SK-N-SH (cell line): ENCODE measurements around the gene SLC35G2. TPM values are rescaled to one million over a fixed set of nuclear protein-coding genes. Genes with fewer than 3 reads are reported as not detected.

Experiments
- CTCF ChIA-PET: fragments of 300-600, 350-600 bp; formaldehyde crosslinking; extraction: SDS; loops from one replicate; lab custom pipeline; 2021; lab: Yijun Ruan, JAX
- POLR2A ChIA-PET: fragments of 350-600 bp; sonication (Branson Sonifier 250); formaldehyde crosslinking; extraction: SDS; loops from one replicate; lab custom pipeline; 2020; ENCODE audit warnings: antibody characterized with exemption, inconsistent platforms; lab: Yijun Ruan, JAX
- DNase-seq: peaks from one replicate; pipeline ENCODE4 v3.0.0; 2012
- H2AFZ ChIP-seq: fragments of 200-600 bp; sonication (generic); 2 replicates; pipeline ENCODE4 v1.8.1; 2016; ENCODE audit warnings: antibody characterized with exemption, mild to moderate bottlenecking, low read depth
- H3F3A ChIP-seq: fragments of 200-600 bp; sonication (generic); replicated peaks from 2 replicates; pipeline ENCODE3; 2016; ENCODE audit warnings: antibody characterized with exemption, mild to moderate bottlenecking; ENCODE audit not compliant: insufficient read depth
- H3K27ac ChIP-seq, 2 experiments: fragments of 200-500 bp in 1 of 2; fragments of 200-600 bp in 1 of 2; sonication (Bioruptor generic) in 1 of 2; sonication (generic), shearing (Covaris generic) in 1 of 2; 2 replicates each; pipeline versions ENCODE4 v1.5.1 to v1.6.1; 2014 to 2016; ENCODE audit warnings: low read depth in 2 of 2, inconsistent platforms in 1 of 2, low read length in 1 of 2, mild to moderate bottlenecking in 1 of 2, mixed read lengths in 1 of 2
- H3K27me3 ChIP-seq: fragments of 200-600 bp; sonication (generic), shearing (Covaris generic); 2 replicates; pipeline ENCODE4 v1.6.1; 2016; ENCODE audit warnings: mixed run types; ENCODE audit not compliant: insufficient read depth
- H3K36me3 ChIP-seq, 2 experiments: fragments of 200-500 bp in 1 of 2; fragments of 200-600 bp in 1 of 2; sonication (Bioruptor generic) in 1 of 2; sonication (generic) in 1 of 2; replicated peaks in 1 of 2; 2 replicates each; pipeline versions ENCODE3 to v1.5.1; 2014 to 2016; ENCODE audit warnings: low read length in 1 of 2, mild to moderate bottlenecking in 1 of 2; ENCODE audit not compliant: insufficient read depth in 2 of 2, control insufficient read depth in 1 of 2
- H3K4me1 ChIP-seq, 2 experiments: fragments of 200-500 bp in 1 of 2; fragments of 200-600 bp in 1 of 2; sonication (Bioruptor generic) in 1 of 2; sonication (generic), shearing (Covaris generic) in 1 of 2; 2 replicates each; pipeline versions ENCODE4 v1.5.1 to v1.6.1; 2014 to 2016; ENCODE audit warnings: low read depth in 1 of 2, low read length in 1 of 2, mixed run types in 1 of 2; ENCODE audit not compliant: insufficient read depth in 2 of 2, control insufficient read depth in 1 of 2
- H3K4me2 ChIP-seq: fragments of 200-600 bp; sonication (generic), shearing (Covaris generic); 2 replicates; pipeline ENCODE4 v1.6.1; 2017; ENCODE audit warnings: mixed run types
- H3K4me3 ChIP-seq, 2 experiments: fragments of 200-500 bp in 1 of 2; fragments of 200-600 bp in 1 of 2; sonication (Bioruptor generic) in 1 of 2; sonication (generic), shearing (Covaris generic) in 1 of 2; 2 replicates each; pipeline versions ENCODE4 v1.5.1 to v1.8.1; 2014 to 2016; ENCODE audit warnings: low read depth in 2 of 2, inconsistent platforms in 1 of 2, low read length in 1 of 2, mild to moderate bottlenecking in 1 of 2, mixed read lengths in 1 of 2, moderate library complexity in 1 of 2
- H3K79me2 ChIP-seq: fragments of 200-600 bp; sonication (generic); 2 replicates; pipeline ENCODE4 v1.8.1; 2017; ENCODE audit warnings: mild to moderate bottlenecking; ENCODE audit not compliant: insufficient read depth
- H3K9ac ChIP-seq: fragments of 200-600 bp; sonication (generic); 2 replicates; pipeline ENCODE4 v1.6.1; 2017; ENCODE audit warnings: mixed run types
- H3K9me2 ChIP-seq: fragments of 200-600 bp; sonication (generic); 2 replicates; pipeline ENCODE4 v1.6.1; 2017; ENCODE audit warnings: mixed run types
- H3K9me3 ChIP-seq: fragments of 200-600 bp; sonication (generic); 2 replicates; pipeline ENCODE4 v1.6.1; 2017; ENCODE audit warnings: mixed run types, mild to moderate bottlenecking, moderate library complexity
- H4K20me1 ChIP-seq: fragments of 200-600 bp; sonication (generic); 2 replicates; pipeline ENCODE4 v1.6.1; 2017; ENCODE audit warnings: mild to moderate bottlenecking, mixed run types; ENCODE audit not compliant: insufficient read depth
- CTCF ChIP-seq: fragments of 200-600 bp; sonication (generic); IDR thresholded peaks from 2 replicates; pipeline ENCODE4 v1.6.1; 2017; ENCODE audit warnings: antibody characterized with exemption, mild to moderate bottlenecking, moderate library complexity
- ELF1 ChIP-seq: IDR thresholded peaks from 2 replicates; pipeline ENCODE4 v1.4.0; 2012
- EP300 ChIP-seq, 2 experiments: IDR thresholded peaks; 2 replicates each; pipeline versions ENCODE4 v1.4.0 to v1.6.1; 2012; ENCODE audit warnings: borderline replicate concordance in 1 of 2, low read depth in 1 of 2, low read length in 1 of 2
- FOSL2 ChIP-seq: IDR thresholded peaks from 2 replicates; pipeline ENCODE4 v1.4.0; 2012; ENCODE audit warnings: low read depth, mild to moderate bottlenecking, moderate library complexity, borderline replicate concordance
- GABPA ChIP-seq: IDR thresholded peaks from 2 replicates; pipeline ENCODE4 v1.4.0; 2012; ENCODE audit warnings: low read depth, mild to moderate bottlenecking
- IRF3 ChIP-seq: fragments of 150-350 bp; IDR thresholded peaks from 2 replicates; pipeline ENCODE4 v1.6.1; 2016; ENCODE audit warnings: mild to moderate bottlenecking, low read depth, low read length
- JUND ChIP-seq: IDR thresholded peaks from 2 replicates; pipeline ENCODE4 v1.4.0; 2012
- RFX5 ChIP-seq: IDR thresholded peaks from 2 replicates; pipeline ENCODE4 v1.6.1; 2012; ENCODE audit warnings: mild to moderate bottlenecking, improper control_type of control experiment, low read length
- RXRA ChIP-seq: IDR thresholded peaks from 2 replicates; pipeline ENCODE4 v1.4.0; 2012; ENCODE audit warnings: low read depth, mild to moderate bottlenecking, borderline replicate concordance
- SIN3A ChIP-seq: IDR thresholded peaks from 2 replicates; pipeline ENCODE4 v1.6.1; 2012; ENCODE audit warnings: low read depth, mild to moderate bottlenecking, low read length, moderate library complexity, borderline replicate concordance
- TCF12 ChIP-seq: IDR thresholded peaks from 2 replicates; pipeline ENCODE4 v1.4.0; 2012
- TEAD4 ChIP-seq: IDR thresholded peaks from 2 replicates; pipeline ENCODE4 v1.4.0; 2012; ENCODE audit warnings: mild to moderate bottlenecking, borderline replicate concordance; ENCODE audit not compliant: insufficient read depth
- USF2 ChIP-seq: fragments of 150-350 bp; IDR thresholded peaks from 2 replicates; pipeline ENCODE4 v1.6.1; 2017; ENCODE audit warnings: antibody characterized with exemption, low read length, low read depth, borderline replicate concordance
- ZBTB33 ChIP-seq: IDR thresholded peaks from 2 replicates; pipeline ENCODE4 v1.4.0; 2012; ENCODE audit warnings: low read depth, borderline replicate concordance
- WGBS: methylation state at CpG from one replicate; pipeline ENCODE4 v1.1.6; 2017; ENCODE audit warnings: low lambda C conversion rate; 5-methylcytosine and 5-hydroxymethylcytosine counted together
- polyA plus RNA-seq, 3 experiments: library from polyadenylated mRNA; depleted of rRNA; stranded (reverse); fragments of >200 nt; gene quantifications; 2 replicates each; pipeline ENCODE4 v1.2.3, GENCODE V29; 2012
- TF ChIP-seq, protein P1 (sequence below): IDR thresholded peaks from 2 replicates; pipeline ENCODE4 v1.6.1; 2012; ENCODE audit warnings: mild to moderate bottlenecking, low read depth, low read length, moderate library complexity
- TF ChIP-seq, protein P2 (sequence below): IDR thresholded peaks from 2 replicates; pipeline ENCODE4 v1.4.0; 2012; ENCODE audit warnings: low read depth, borderline replicate concordance
- TF ChIP-seq, protein P3 (sequence below): IDR thresholded peaks from 2 replicates; pipeline ENCODE4 v1.4.0; 2012; ENCODE audit warnings: low read depth

The SLC35G2 gene
- polyA plus RNA-seq, 1 of the 3 experiments (the other 2 are of a cell fraction) = 9.7 TPM

DNA sequence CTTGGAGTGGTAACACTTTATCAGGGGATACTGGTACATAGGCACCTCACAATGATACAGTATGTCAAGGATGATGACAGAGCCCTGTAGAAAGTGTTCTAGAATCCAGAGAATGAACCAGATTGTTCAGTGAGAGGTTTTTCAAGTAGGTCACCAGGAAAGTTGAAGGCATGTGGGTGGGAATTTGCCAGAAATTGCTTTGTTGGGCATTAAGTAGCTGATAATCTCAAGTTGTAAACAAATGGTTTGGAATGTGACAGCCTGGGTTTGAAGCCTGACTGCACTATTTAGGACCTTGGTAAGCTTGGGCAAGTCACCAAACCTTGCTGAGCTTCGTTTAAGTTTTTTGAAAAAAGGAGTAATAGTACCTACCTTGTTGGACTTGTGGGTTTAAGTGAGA lies 12.5 kb downstream of the SLC35G2 start:
- CTCF ChIA-PET = interaction anchor here (0.7 to 1.0 kb wide), 3 partner anchors 10 to 440 kb away, joined by 3 to 5 read pairs (median 4); partner anchors contain the start of gene STAG1
- H3K4me2 ChIP-seq = no peak overlapping the region
- peaks cover 91% of the 10 kb centered on the region for H3K79me2 ChIP-seq
- no peaks in the 10 kb centered on the region for H3K27me3 ChIP-seq
- H3F3A ChIP-seq = no peaks in the 10 kb centered on the region
- 82% methylated on average over 1 of the region's 1 CpG for WGBS
- H3K36me3 ChIP-seq = no peaks in the 10 kb centered on the region
- peaks cover 3 to 19% of the 10 kb centered on the region in 2 experiments; a peak in 3 of 4 replicates for H3K4me1 ChIP-seq
- POLR2A ChIA-PET = no interaction called here
- H3K4me3 ChIP-seq = no peak overlapping the region
- H3K9ac ChIP-seq = no peak overlapping the region
- no peak for TF ChIP-seq SIN3A
- TF ChIP-seq RFX5 = no peak
- no peak for TF ChIP-seq TEAD4
- TF ChIP-seq TCF12 = no peak
- TF ChIP-seq GABPA = no peak
- TF ChIP-seq JUND = no peak
- TF ChIP-seq RXRA = no peak
- TF ChIP-seq EP300 (IDR thresholded peaks at IDR 0.05; ENCODE audit: borderline replicate concordance in 1 of 2, low read depth in 1 of 2, low read length in 1 of 2) = no peak
- TF ChIP-seq, protein P1, sequence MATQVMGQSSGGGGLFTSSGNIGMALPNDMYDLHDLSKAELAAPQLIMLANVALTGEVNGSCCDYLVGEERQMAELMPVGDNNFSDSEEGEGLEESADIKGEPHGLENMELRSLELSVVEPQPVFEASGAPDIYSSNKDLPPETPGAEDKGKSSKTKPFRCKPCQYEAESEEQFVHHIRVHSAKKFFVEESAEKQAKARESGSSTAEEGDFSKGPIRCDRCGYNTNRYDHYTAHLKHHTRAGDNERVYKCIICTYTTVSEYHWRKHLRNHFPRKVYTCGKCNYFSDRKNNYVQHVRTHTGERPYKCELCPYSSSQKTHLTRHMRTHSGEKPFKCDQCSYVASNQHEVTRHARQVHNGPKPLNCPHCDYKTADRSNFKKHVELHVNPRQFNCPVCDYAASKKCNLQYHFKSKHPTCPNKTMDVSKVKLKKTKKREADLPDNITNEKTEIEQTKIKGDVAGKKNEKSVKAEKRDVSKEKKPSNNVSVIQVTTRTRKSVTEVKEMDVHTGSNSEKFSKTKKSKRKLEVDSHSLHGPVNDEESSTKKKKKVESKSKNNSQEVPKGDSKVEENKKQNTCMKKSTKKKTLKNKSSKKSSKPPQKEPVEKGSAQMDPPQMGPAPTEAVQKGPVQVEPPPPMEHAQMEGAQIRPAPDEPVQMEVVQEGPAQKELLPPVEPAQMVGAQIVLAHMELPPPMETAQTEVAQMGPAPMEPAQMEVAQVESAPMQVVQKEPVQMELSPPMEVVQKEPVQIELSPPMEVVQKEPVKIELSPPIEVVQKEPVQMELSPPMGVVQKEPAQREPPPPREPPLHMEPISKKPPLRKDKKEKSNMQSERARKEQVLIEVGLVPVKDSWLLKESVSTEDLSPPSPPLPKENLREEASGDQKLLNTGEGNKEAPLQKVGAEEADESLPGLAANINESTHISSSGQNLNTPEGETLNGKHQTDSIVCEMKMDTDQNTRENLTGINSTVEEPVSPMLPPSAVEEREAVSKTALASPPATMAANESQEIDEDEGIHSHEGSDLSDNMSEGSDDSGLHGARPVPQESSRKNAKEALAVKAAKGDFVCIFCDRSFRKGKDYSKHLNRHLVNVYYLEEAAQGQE = no peak
- TF ChIP-seq USF2 = no peak
- no peak for TF ChIP-seq ZBTB33
- TF ChIP-seq FOSL2 = no peak
- TF ChIP-seq, protein P2, sequence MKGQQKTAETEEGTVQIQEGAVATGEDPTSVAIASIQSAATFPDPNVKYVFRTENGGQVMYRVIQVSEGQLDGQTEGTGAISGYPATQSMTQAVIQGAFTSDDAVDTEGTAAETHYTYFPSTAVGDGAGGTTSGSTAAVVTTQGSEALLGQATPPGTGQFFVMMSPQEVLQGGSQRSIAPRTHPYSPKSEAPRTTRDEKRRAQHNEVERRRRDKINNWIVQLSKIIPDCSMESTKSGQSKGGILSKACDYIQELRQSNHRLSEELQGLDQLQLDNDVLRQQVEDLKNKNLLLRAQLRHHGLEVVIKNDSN = no peak
- no peak for TF ChIP-seq ELF1
- no peak for TF ChIP-seq CTCF
- no peak for TF ChIP-seq IRF3
- TF ChIP-seq, protein P3, sequence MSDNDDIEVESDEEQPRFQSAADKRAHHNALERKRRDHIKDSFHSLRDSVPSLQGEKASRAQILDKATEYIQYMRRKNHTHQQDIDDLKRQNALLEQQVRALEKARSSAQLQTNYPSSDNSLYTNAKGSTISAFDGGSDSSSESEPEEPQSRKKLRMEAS = no peak
- TF ChIP-seq, all 33 proteins: peak for 0
- 0 out of 2 replicates have a peak, but pooled peaks cover 5% of the 10 kb centered on the region for H4K20me1 ChIP-seq
- no peak overlapping the region for H2AFZ ChIP-seq
- DNase-seq = no peak
- H3K9me3 ChIP-seq = no peaks in the 10 kb centered on the region
- no peak overlapping the region for H3K27ac ChIP-seq
- H3K9me2 ChIP-seq = no peaks in the 10 kb centered on the region
